ENCODE data around the gene ADAMTSL2. TPM values are rescaled to one million over a fixed set of nuclear protein-coding genes. Genes with fewer than 3 reads are reported as not detected.

The ADAMTSL2 gene
- total and polyA plus RNA-seq, 9 donors, result 0.27 to 18.5 (median 1.9) TPM

DNA sequence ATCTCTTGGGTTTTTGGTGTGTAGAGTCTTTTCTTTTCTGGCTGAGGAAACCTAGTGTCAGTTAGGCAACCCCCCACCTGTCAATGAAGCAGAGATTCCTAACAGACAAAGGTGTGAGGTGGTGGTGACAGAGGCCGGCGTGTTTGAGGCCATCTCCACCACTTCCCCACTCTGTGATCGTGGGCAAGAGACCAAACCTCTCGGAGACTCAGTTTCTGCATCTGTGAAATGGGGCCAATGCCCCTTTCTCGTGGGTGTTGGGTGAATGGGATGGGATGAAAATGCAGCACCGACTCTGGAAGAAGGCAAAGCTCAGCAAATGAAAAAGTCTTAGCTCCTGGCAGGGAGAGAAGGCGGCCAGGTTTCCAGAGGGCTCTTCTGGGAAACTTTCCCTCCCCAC is 73.9 kb downstream of the ADAMTSL2 start:
- no peak for DNase-seq
- Histone ChIP-seq H3K27me3 (no peaks in the 10 kb centered on the region), H3K36me3 (no peaks in the 10 kb centered on the region), H3K9me3 (no peaks in the 10 kb centered on the region), H3K27ac (no peak overlapping the region), H3K4me1 (ENCODE audit: insufficient read depth) (peaks cover 5% of the 10 kb centered on the region), H3K4me3 (no peak overlapping the region)
- intact Hi-C loops (cut with DNase I), result no loop called here
- no peak for TF ChIP-seq POLR2A (IDR thresholded peaks at IDR 0.05)
- TF ChIP-seq EP300 (IDR thresholded peaks at IDR 0.05), result no peak
- TF ChIP-seq, protein P1, sequence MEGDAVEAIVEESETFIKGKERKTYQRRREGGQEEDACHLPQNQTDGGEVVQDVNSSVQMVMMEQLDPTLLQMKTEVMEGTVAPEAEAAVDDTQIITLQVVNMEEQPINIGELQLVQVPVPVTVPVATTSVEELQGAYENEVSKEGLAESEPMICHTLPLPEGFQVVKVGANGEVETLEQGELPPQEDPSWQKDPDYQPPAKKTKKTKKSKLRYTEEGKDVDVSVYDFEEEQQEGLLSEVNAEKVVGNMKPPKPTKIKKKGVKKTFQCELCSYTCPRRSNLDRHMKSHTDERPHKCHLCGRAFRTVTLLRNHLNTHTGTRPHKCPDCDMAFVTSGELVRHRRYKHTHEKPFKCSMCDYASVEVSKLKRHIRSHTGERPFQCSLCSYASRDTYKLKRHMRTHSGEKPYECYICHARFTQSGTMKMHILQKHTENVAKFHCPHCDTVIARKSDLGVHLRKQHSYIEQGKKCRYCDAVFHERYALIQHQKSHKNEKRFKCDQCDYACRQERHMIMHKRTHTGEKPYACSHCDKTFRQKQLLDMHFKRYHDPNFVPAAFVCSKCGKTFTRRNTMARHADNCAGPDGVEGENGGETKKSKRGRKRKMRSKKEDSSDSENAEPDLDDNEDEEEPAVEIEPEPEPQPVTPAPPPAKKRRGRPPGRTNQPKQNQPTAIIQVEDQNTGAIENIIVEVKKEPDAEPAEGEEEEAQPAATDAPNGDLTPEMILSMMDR (IDR thresholded peaks at IDR 0.05), result no peak
- 69 to 77% (median 76%) methylated on average over 7 of the region's 7 CpGs for WGBS, 3 donors

DNA sequence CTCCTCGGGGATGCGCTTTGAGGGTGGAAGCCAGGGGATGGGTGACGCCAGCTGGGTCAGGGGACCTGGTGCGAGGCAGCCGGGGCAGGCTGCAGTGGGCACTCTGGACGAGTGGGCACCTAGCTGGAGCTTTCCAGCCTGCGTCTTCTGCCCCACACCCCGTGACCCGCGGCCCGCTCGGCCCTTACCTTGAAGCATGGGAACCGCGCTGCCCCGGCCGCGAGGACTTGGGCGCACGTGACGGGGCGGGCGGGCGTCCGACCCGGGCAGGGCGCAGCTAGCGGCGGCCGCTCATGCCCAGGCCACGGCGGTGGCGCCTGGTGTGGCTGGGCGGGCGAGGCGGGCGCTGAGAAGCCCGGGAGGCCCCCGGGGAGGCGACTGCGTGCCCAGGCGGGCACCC is 74.4 kb downstream of the ADAMTSL2 start:
- TF ChIP-seq, protein P1 (IDR thresholded peaks at IDR 0.05), result no peak
- TF ChIP-seq POLR2A (IDR thresholded peaks at IDR 0.05) (no peak), EP300 (IDR thresholded peaks at IDR 0.05) (no peak)
- intact Hi-C loops (cut with DNase I), result no loop called here
- WGBS, 3 donors, result 6 to 8% (median 7%) methylated on average over 24 to 41 of the region's 41 CpGs
- Histone ChIP-seq H3K4me3 (no peak overlapping the region), H3K27me3 (no peaks in the 10 kb centered on the region), H3K9me3 (no peaks in the 10 kb centered on the region), H3K27ac (no peak overlapping the region), H3K4me1 (ENCODE audit: insufficient read depth) (peaks cover 5% of the 10 kb centered on the region), H3K36me3 (no peaks in the 10 kb centered on the region)
- no peak for DNase-seq

DNA sequence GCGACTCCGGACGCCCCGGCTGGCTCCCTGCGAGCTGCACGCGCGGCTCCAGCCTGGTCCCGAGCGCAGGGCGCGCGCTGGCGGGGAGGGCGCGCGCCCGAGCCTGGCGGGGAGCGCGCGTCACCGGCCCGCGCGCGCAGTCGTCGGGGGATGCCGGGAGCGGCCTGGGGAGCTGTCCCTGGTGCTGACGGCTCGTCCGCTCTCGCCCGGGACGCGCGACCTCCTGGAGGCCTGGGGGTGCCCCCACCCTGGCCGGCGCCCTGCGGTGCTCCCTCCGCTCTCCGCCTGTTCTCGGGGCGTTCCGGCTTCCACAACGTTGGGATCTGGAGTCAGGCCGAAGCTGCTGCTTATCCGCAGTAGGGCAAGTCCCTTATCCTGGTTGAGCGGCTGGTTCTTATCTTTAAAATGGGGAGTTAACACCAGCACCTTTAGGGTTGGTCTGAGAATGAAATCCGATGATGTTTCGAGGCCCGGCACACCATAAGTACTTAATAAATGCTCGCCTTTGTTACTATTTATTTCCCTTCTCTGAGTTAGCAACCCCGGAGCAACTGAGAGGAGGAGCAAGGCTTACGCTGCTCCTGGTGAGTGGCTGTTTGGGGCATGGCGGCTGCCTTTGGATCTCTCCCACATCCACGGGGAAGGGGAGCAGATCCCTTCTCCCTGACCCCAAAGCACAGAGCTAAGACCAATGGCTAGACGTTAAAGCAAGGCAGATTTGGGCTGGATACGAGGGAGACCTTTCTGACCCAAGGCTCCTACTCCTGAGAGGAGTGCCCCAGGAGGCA is 75.0 kb downstream of the ADAMTSL2 start, which contains the start of gene FAM163B:
TSS of gene FAM163B (minus strand) at position 79 of the 788 bp plus-strand sequence. CDS start 29,166 bp downstream, outside the sequence.
- 5 to 9% (median 9%) methylated on average over 46 to 61 of the region's 61 CpGs for WGBS, 3 donors
- H3K4me3 ChIP-seq, result no peak within 1 kb of the TSS

DNA sequence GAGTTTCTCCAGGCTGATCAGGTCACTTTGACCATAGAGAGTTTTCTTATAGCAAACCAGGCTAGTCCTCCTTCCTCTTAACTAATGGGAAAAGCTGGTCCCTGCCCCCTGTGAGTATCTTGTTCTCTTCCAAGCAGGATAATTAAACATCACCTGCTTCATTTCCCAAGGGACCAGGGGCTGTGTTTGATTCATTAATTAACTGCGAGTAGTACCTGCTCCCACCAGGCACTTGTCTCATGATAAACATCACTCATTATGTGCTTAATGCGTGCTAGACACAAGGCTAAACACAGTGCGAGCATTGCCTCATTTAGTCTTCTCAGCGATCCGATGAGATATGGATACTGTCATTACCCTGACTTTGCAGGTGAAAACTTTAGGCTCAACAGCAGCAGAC is 76.3 kb downstream of the ADAMTSL2 start:
- intact Hi-C loops (cut with DNase I), result no loop called here
- no peak for DNase-seq
- WGBS, 3 donors, result 69 to 77% (median 76%) methylated on average over 5 of the region's 5 CpGs
- H3K9me3 ChIP-seq, result no peaks in the 10 kb centered on the region
- H3K36me3 ChIP-seq, result no peaks in the 10 kb centered on the region
- no peak overlapping the region for H3K27ac ChIP-seq
- TF ChIP-seq, protein P1 (IDR thresholded peaks at IDR 0.05), result no peak
- TF ChIP-seq POLR2A (IDR thresholded peaks at IDR 0.05), result no peak
- no peak for TF ChIP-seq EP300 (IDR thresholded peaks at IDR 0.05)
- no peaks in the 10 kb centered on the region for H3K27me3 ChIP-seq
- H3K4me3 ChIP-seq, result no peak overlapping the region
- peaks cover 5% of the 10 kb centered on the region for H3K4me1 ChIP-seq (ENCODE audit: insufficient read depth)

More for the DNA sequence above, 75.0 kb downstream of the ADAMTSL2 start, which contains the start of gene FAM163B:
- Histone ChIP-seq H3K27me3 (no peaks in the 10 kb centered on the region), H3K4me1 (ENCODE audit: insufficient read depth) (peaks cover 5% of the 10 kb centered on the region), H3K27ac (no peak within 1 kb of the TSS), H3K9me3 (no peaks in the 10 kb centered on the region), H3K36me3 (no peaks in the 10 kb centered on the region)
- TF ChIP-seq POLR2A (IDR thresholded peaks at IDR 0.05), result no peak
- TF ChIP-seq, protein P1 (IDR thresholded peaks at IDR 0.05), result no peak
- no peak for TF ChIP-seq EP300 (IDR thresholded peaks at IDR 0.05)
- peak; percentile 40 to 81 (median 69) for DNase-seq
- intact Hi-C loops (cut with DNase I), result no loop called here

Measured in ovary (tissue), 9 donors.